Testis (tissue), 2 donors: ENCODE results near the gene CHST5.

ENCODE experiments used
- POLR2A ChIP-seq: fragments of 450-650 bp; IDR thresholded peaks from one replicate; pipeline ENCODE4 v1.6.1; 2017; ENCODE audit warnings: antibody characterized with exemption, mild to moderate bottlenecking, moderate library complexity
- TF ChIP-seq, protein P1 (sequence below), 3 experiments: fragments of 450-650 bp in 2 of 3; fragments of 200-600 bp in 1 of 3; sonication (generic) in 1 of 3; IDR thresholded peaks; one replicate each; pipeline ENCODE4 v1.5.1; 2016 to 2019; ENCODE audit warnings: antibody characterized with exemption in 3 of 3, mild to moderate bottlenecking in 2 of 3, moderate library complexity in 1 of 3

- TF ChIP-seq POLR2A, result no peak
- TF ChIP-seq, protein P1, sequence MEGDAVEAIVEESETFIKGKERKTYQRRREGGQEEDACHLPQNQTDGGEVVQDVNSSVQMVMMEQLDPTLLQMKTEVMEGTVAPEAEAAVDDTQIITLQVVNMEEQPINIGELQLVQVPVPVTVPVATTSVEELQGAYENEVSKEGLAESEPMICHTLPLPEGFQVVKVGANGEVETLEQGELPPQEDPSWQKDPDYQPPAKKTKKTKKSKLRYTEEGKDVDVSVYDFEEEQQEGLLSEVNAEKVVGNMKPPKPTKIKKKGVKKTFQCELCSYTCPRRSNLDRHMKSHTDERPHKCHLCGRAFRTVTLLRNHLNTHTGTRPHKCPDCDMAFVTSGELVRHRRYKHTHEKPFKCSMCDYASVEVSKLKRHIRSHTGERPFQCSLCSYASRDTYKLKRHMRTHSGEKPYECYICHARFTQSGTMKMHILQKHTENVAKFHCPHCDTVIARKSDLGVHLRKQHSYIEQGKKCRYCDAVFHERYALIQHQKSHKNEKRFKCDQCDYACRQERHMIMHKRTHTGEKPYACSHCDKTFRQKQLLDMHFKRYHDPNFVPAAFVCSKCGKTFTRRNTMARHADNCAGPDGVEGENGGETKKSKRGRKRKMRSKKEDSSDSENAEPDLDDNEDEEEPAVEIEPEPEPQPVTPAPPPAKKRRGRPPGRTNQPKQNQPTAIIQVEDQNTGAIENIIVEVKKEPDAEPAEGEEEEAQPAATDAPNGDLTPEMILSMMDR (IDR thresholded peaks at IDR 0.05), result no peak
Observed at GRCh38 chr16:75506107-75506506, 29.8 kb downstream of the CHST5 start.
